ENCODE data around the gene SLC35F4.

DNA sequence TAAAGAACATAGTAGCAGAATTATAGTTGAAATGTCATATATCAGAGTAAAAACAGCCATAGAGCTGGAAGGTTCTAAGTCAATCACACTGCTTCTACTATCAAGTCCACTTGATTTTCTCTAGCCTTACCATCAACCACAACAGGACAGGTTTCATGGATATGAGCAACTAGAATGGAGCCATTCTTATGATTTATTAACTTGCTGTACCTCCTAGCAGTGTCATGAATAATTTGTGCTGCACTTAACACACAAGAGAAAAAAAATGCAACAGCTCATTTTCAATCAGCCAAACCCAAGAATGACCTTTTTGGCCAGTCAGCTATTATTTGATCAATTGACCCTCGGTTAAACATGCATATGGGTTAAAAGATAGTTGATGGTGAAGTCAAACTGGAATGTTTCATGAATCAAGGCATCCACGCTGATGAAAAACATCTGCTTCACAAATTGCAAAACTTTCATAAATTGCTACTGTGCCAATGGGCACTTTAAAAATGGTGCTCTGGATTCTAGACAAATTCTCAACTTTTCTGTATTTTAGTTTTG is 316.8 kb downstream of the SLC35F4 start:
- TF ChIP-seq POLR2A (IDR thresholded peaks at IDR 0.05; ENCODE audit: low read depth, low read length): no peak
- TF ChIP-seq EZH2 (IDR thresholded peaks at IDR 0.05; ENCODE audit: borderline replicate concordance, low read depth, low read length, severe bottlenecking): no peak
- TF ChIP-seq GATA2 (IDR thresholded peaks at IDR 0.05; ENCODE audit: insufficient read depth, insufficient read length, low read depth, low read length): no peak
- TF ChIP-seq, protein P1, sequence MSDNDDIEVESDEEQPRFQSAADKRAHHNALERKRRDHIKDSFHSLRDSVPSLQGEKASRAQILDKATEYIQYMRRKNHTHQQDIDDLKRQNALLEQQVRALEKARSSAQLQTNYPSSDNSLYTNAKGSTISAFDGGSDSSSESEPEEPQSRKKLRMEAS (IDR thresholded peaks at IDR 0.05; ENCODE audit: insufficient read depth, insufficient read length): no peak
- TF ChIP-seq, protein P2, sequence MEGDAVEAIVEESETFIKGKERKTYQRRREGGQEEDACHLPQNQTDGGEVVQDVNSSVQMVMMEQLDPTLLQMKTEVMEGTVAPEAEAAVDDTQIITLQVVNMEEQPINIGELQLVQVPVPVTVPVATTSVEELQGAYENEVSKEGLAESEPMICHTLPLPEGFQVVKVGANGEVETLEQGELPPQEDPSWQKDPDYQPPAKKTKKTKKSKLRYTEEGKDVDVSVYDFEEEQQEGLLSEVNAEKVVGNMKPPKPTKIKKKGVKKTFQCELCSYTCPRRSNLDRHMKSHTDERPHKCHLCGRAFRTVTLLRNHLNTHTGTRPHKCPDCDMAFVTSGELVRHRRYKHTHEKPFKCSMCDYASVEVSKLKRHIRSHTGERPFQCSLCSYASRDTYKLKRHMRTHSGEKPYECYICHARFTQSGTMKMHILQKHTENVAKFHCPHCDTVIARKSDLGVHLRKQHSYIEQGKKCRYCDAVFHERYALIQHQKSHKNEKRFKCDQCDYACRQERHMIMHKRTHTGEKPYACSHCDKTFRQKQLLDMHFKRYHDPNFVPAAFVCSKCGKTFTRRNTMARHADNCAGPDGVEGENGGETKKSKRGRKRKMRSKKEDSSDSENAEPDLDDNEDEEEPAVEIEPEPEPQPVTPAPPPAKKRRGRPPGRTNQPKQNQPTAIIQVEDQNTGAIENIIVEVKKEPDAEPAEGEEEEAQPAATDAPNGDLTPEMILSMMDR (IDR thresholded peaks at IDR 0.05; ENCODE audit: extremely low read depth in 1 of 2, insufficient read depth in 1 of 2, low read depth in 1 of 2, low read length in 2 of 2): no peak
- no peak for TF ChIP-seq POLR2AphosphoS5 (IDR thresholded peaks at IDR 0.05; ENCODE audit: insufficient read depth, low read depth, low read length)
- no peak for TF ChIP-seq FOS (IDR thresholded peaks at IDR 0.05; ENCODE audit: borderline replicate concordance, insufficient read depth, low read length)
- TF ChIP-seq JUN (IDR thresholded peaks at IDR 0.05; ENCODE audit: borderline replicate concordance, insufficient read depth, insufficient read length, low read depth): no peak
- no peak for TF ChIP-seq MYC (IDR thresholded peaks at IDR 0.05; ENCODE audit: low read depth, low read length)

Data from endothelial cell of umbilical vein (primary cell).